CD4-positive, alpha-beta T cell (primary cell): Measurements from ENCODE around the gene CDK5RAP2. TPM values are rescaled to one million over a fixed set of nuclear protein-coding genes. Genes with fewer than 3 reads are reported as not detected.

Experiments used
- ATAC-seq: fragments of 200-7000 bp; cut with Tn5 transposase; one replicate; pipeline ENCODE4 v1.10.0; 2022; ENCODE audit warnings: mild to moderate bottlenecking; ENCODE audit not compliant: poor library complexity
- CTCF ChIA-PET: fragments of 350-600 bp; sonication (Branson Sonifier 250); formaldehyde crosslinking; loops from one replicate; lab custom pipeline; 2021; ENCODE audit warnings: antibody characterized with exemption, inconsistent platforms; lab: Charles Lee
- POLR2A ChIA-PET: fragments of 350-600 bp; sonication (Branson Sonifier 250); formaldehyde crosslinking; loops from one replicate; lab custom pipeline; 2021; ENCODE audit warnings: antibody characterized with exemption, inconsistent platforms; lab: Charles Lee
- DNase-seq, 14 experiments: peaks; one replicate each; pipeline ENCODE4 v3.0.0-alpha.2; 2013 to 2020; ENCODE audit warnings: mixed read lengths in 2 of 14
- H3K27ac ChIP-seq, 2 donors: one replicate each; pipeline versions ENCODE4 v1.5.1 to v1.7.0; 2013; ENCODE audit warnings: low read length in 2 of 2, low read depth in 1 of 2, mild to moderate bottlenecking in 1 of 2
- H3K27me3 ChIP-seq, 2 experiments: 1 replicate in 1 of 2; 2 replicates in 1 of 2; pipeline versions ENCODE4 v1.6.1 to v1.7.0; 2013; ENCODE audit warnings: low read length in 2 of 2, control low read depth in 1 of 2, mild to moderate bottlenecking in 1 of 2, moderate library complexity in 1 of 2; ENCODE audit not compliant: insufficient read depth in 2 of 2, control insufficient read depth in 1 of 2
- H3K36me3 ChIP-seq: one replicate; pipeline ENCODE4 v1.6.1; 2013; ENCODE audit warnings: low read length, control low read depth; ENCODE audit not compliant: insufficient read depth
- H3K4me1 ChIP-seq: one replicate; pipeline ENCODE4 v1.6.1; 2013; ENCODE audit warnings: low read length, control low read depth; ENCODE audit not compliant: insufficient read depth
- H3K4me3 ChIP-seq: one replicate; pipeline ENCODE4 v1.5.1; 2013; ENCODE audit warnings: mild to moderate bottlenecking, low read length, moderate library complexity
- H3K9me3 ChIP-seq, 2 experiments: 1 replicate in 1 of 2; 2 replicates in 1 of 2; pipeline versions ENCODE4 v1.6.1 to v1.7.0; 2013; ENCODE audit warnings: low read length in 2 of 2, mild to moderate bottlenecking in 2 of 2, control low read depth in 1 of 2, moderate library complexity in 1 of 2; ENCODE audit not compliant: control insufficient read depth in 1 of 2, insufficient read depth in 1 of 2
- H3K27ac Mint-ChIP-seq: one replicate; pipeline ENCODE4 v1.8.0; 2020; ENCODE audit warnings: mixed read lengths
- H3K27me3 Mint-ChIP-seq: one replicate; pipeline ENCODE4 v1.8.0; 2021; ENCODE audit warnings: mixed read lengths
- H3K36me3 Mint-ChIP-seq: one replicate; pipeline ENCODE4 v1.8.0; 2021; ENCODE audit warnings: low read depth, mixed read lengths
- H3K4me1 Mint-ChIP-seq: one replicate; pipeline ENCODE4 v1.8.0; 2021; ENCODE audit warnings: low read depth, mixed read lengths
- H3K4me3 Mint-ChIP-seq: one replicate; pipeline ENCODE4 v1.8.0; 2020; ENCODE audit warnings: mild to moderate bottlenecking, mixed read lengths
- H3K9me3 Mint-ChIP-seq: one replicate; pipeline ENCODE4 v1.8.0; 2020; ENCODE audit warnings: mixed read lengths
- CTCF ChIP-seq: fragments of 200-600 bp; IDR thresholded peaks from one replicate; pipeline ENCODE4 v1.8.0; 2022; ENCODE audit warnings: antibody characterized with exemption, mild to moderate bottlenecking
- intact Hi-C, 2 experiments: fragments of 100-400 bp; cut with DNase I in 1 of 2; cut with micrococcal nuclease in 1 of 2; formaldehyde crosslinking; loops; one replicate each; pipeline versions ENCODE4 v1.15.1 to v1.9.0; 2023 to 2025; cut with DNase I, micrococcal nuclease
- total RNA-seq, 174 experiments: library from RNA in 2 of 174; stranded (reverse) in 2 of 174; gene quantifications; one replicate each; pipeline ENCODE4 v1.2.3 and lab custom pipeline; 2021 to 2026

The CDK5RAP2 gene
- total RNA-seq, 2 experiments from 2014 or later = 55.0 to 56.0 TPM

GRCh38 chr9:120478208-120478607, 101.8 kb downstream of the CDK5RAP2 start:
- peaks cover 91% of the 10 kb centered on the region for H3K36me3 Mint-ChIP-seq
- intact Hi-C loops = no loop called here
- no peaks in the 10 kb centered on the region for H3K9me3 Mint-ChIP-seq

GRCh38 chr9:120477534-120478001, 102.4 kb downstream of the CDK5RAP2 start:
- Histone ChIP-seq H3K36me3 (peaks cover 62% of the 10 kb centered on the region), H3K4me1 (no peaks in the 10 kb centered on the region), H3K27me3 (no peaks in the 10 kb centered on the region), H3K9me3 (no peaks in the 10 kb centered on the region), H3K27ac (no peak overlapping the region), H3K4me3 (no peak overlapping the region)
- TF ChIP-seq CTCF = peak; percentile 59
- Mint-ChIP-seq H3K27me3 (no peaks in the 10 kb centered on the region), H3K4me1 (no peaks in the 10 kb centered on the region), H3K27ac (no peak overlapping the region), H3K4me3 (no peak overlapping the region), H3K36me3 (peaks cover 91% of the 10 kb centered on the region), H3K9me3 (no peaks in the 10 kb centered on the region)
- POLR2A ChIA-PET = no interaction called here
- DNase-seq (peak in 5 of 14 experiments; percentile 4 to 46 (median 17)), ATAC-seq (peak; percentile 37)
- intact Hi-C loops = no loop called here
- CTCF ChIA-PET = interaction anchor here (0.6 to 1.2 kb wide), 4 partner anchors 8 to 135 kb away, joined by 3 read pairs; no protein-coding TSS in a partner anchor

More at GRCh38 chr9:120478208-120478607, 101.8 kb downstream of the CDK5RAP2 start:
- no peaks in the 10 kb centered on the region for H3K4me1 Mint-ChIP-seq
- H3K4me3 Mint-ChIP-seq = no peak overlapping the region
- DNase-seq (peak in 1 of 14 experiments; percentile 3), ATAC-seq (no peak)
- H3K27me3 Mint-ChIP-seq = no peaks in the 10 kb centered on the region
- ChIA-PET POLR2A (no interaction called here), CTCF (interaction anchor here (0.6 kb wide), 1 partner anchor 134 kb away, joined by 3 read pairs; no protein-coding TSS in a partner anchor)
- no peak for TF ChIP-seq CTCF
- Histone ChIP-seq H3K27me3 (no peaks in the 10 kb centered on the region), H3K4me3 (no peak overlapping the region), H3K4me1 (no peaks in the 10 kb centered on the region), H3K36me3 (peaks cover 62% of the 10 kb centered on the region), H3K9me3 (no peaks in the 10 kb centered on the region), H3K27ac (no peak overlapping the region)
- no peak overlapping the region for H3K27ac Mint-ChIP-seq

- H3K36me3 Mint-ChIP-seq = peaks cover 93% of the 10 kb centered on the region
- H3K9me3 ChIP-seq = no peaks in the 10 kb centered on the region
- H3K27ac ChIP-seq = no peak overlapping the region
- H3K9me3 Mint-ChIP-seq = no peaks in the 10 kb centered on the region
- H3K4me1 ChIP-seq = no peaks in the 10 kb centered on the region
- H3K36me3 ChIP-seq = peaks cover 70% of the 10 kb centered on the region
- intact Hi-C loops = no loop called here
- no peak overlapping the region for H3K27ac Mint-ChIP-seq
- no peak for ATAC-seq
- H3K4me1 Mint-ChIP-seq = no peaks in the 10 kb centered on the region
- no peak overlapping the region for H3K4me3 Mint-ChIP-seq
- no peaks in the 10 kb centered on the region for H3K27me3 ChIP-seq
- CTCF ChIA-PET = interaction anchor here (0.7 kb wide), 1 partner anchor 8 kb away, joined by 3 read pairs; no protein-coding TSS in a partner anchor
- no peak overlapping the region for H3K4me3 ChIP-seq
- POLR2A ChIA-PET = no interaction called here
- DNase-seq = no peak
- no peak for TF ChIP-seq CTCF
- no peaks in the 10 kb centered on the region for H3K27me3 Mint-ChIP-seq
Observed at GRCh38 chr9:120475341-120475740, 104.6 kb downstream of the CDK5RAP2 start.
